H1 (cell line): ENCODE data around the gene MMP7. TPM values are rescaled to one million over a fixed set of nuclear protein-coding genes. Genes with fewer than 3 reads are reported as not detected.

Experiments
- BCL11A ChIP-seq, 2 experiments: IDR thresholded peaks; one replicate each; pipeline ENCODE4 v1.6.1; 2011; ENCODE audit warnings: low read depth in 2 of 2, low read length in 2 of 2, mild to moderate bottlenecking in 2 of 2
- EGR1 ChIP-seq: IDR thresholded peaks from 2 replicates; pipeline ENCODE4 v1.6.1; 2011; ENCODE audit warnings: low read depth, low read length, borderline replicate concordance
- JUND ChIP-seq: IDR thresholded peaks from 2 replicates; pipeline ENCODE4 v1.6.1; 2011; ENCODE audit warnings: mild to moderate bottlenecking, improper control_type of control experiment, low read length
- POLR2AphosphoS5 ChIP-seq: IDR thresholded peaks from 2 replicates; pipeline ENCODE4 v1.6.1; 2011; ENCODE audit warnings: low read depth, low read length
- SP2 ChIP-seq: IDR thresholded peaks from 2 replicates; pipeline ENCODE4 v1.6.1; 2012; ENCODE audit warnings: mild to moderate bottlenecking, low read length, inconsistent platforms
- SRF ChIP-seq: IDR thresholded peaks from 2 replicates; pipeline ENCODE4 v1.6.1; 2011; ENCODE audit warnings: mild to moderate bottlenecking, low read depth, low read length, moderate library complexity
- TEAD4 ChIP-seq: IDR thresholded peaks from 2 replicates; pipeline ENCODE4 v1.6.1; 2012; ENCODE audit warnings: low read depth, low read length, inconsistent platforms, mixed read lengths
- polyA plus RNA-seq, 7 experiments: library from polyadenylated mRNA; depleted of rRNA in 3 of 7; stranded (reverse) in 5 of 7; unstranded in 2 of 7; fragments of >200 nt in 5 of 7; fragments of 200-250 nt in 2 of 7; gene quantifications; 1 replicate in 5 of 7; 2 replicates in 1 of 7; 4 replicates in 1 of 7; pipeline versions ENCODE4 v1.2.1 to v1.2.3, GENCODE V29; 2011 to 2013; ENCODE audit warnings: missing spikeins in 2 of 7, mixed read lengths in 2 of 7
- total RNA-seq: library from RNA; stranded (reverse); fragmentation: NEBNext Ultra II Directional; extraction: Animal tissue kit (Norgen Biotek cat#: 25700); gene quantifications from 2 replicates; pipeline ENCODE4 v1.2.1, GENCODE V29; 2021
- TF ChIP-seq, protein P1 (sequence below): IDR thresholded peaks from 2 replicates; pipeline ENCODE4 v1.6.1; 2012; ENCODE audit warnings: low read length, inconsistent platforms
- TF ChIP-seq, protein P2 (sequence below): fragments of 300-600 bp; sonication (generic); IDR thresholded peaks from 2 replicates; pipeline ENCODE4 v1.7.1; 2012; ENCODE audit warnings: low read length, moderate library complexity, mild to moderate bottlenecking, inconsistent platforms; ENCODE audit not compliant: insufficient replicate concordance

The MMP7 gene
- total and polyA plus RNA-seq, 2 of the 8 experiments (the other 6 are each of a cell fraction or from before 2014, with no cell fraction given): not detected

DNA sequence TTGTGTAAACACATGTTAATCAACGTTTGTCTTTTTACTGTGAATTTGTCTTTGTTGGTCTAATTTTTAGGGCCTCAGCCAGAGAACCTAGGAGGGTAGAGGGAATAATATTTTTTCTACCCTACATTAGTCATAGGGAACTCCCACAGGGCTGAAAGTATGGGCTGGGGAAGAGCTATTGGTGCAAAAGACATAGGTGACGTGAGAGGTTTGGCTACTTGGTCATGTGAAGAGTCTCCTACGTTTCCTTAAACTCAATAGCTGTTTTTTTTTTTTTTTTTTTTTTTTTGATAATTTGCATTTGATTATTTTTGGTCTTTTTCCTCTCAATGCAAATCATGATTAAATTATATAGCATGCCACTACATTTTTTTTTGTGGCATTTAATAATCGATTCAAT lies 15.9 kb upstream of the MMP7 start (continued):
- TF ChIP-seq TEAD4 (no peak), JUND (no peak), EGR1 (no peak), SRF (no peak), SP2 (no peak), POLR2AphosphoS5 (no peak), BCL11A (IDR thresholded peaks at IDR 0.05; ENCODE audit: low read depth in 2 of 2, low read length in 2 of 2) (no peak)
- TF ChIP-seq, protein P1, sequence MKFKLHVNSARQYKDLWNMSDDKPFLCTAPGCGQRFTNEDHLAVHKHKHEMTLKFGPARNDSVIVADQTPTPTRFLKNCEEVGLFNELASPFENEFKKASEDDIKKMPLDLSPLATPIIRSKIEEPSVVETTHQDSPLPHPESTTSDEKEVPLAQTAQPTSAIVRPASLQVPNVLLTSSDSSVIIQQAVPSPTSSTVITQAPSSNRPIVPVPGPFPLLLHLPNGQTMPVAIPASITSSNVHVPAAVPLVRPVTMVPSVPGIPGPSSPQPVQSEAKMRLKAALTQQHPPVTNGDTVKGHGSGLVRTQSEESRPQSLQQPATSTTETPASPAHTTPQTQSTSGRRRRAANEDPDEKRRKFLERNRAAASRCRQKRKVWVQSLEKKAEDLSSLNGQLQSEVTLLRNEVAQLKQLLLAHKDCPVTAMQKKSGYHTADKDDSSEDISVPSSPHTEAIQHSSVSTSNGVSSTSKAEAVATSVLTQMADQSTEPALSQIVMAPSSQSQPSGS: no peak
- TF ChIP-seq, protein P2, sequence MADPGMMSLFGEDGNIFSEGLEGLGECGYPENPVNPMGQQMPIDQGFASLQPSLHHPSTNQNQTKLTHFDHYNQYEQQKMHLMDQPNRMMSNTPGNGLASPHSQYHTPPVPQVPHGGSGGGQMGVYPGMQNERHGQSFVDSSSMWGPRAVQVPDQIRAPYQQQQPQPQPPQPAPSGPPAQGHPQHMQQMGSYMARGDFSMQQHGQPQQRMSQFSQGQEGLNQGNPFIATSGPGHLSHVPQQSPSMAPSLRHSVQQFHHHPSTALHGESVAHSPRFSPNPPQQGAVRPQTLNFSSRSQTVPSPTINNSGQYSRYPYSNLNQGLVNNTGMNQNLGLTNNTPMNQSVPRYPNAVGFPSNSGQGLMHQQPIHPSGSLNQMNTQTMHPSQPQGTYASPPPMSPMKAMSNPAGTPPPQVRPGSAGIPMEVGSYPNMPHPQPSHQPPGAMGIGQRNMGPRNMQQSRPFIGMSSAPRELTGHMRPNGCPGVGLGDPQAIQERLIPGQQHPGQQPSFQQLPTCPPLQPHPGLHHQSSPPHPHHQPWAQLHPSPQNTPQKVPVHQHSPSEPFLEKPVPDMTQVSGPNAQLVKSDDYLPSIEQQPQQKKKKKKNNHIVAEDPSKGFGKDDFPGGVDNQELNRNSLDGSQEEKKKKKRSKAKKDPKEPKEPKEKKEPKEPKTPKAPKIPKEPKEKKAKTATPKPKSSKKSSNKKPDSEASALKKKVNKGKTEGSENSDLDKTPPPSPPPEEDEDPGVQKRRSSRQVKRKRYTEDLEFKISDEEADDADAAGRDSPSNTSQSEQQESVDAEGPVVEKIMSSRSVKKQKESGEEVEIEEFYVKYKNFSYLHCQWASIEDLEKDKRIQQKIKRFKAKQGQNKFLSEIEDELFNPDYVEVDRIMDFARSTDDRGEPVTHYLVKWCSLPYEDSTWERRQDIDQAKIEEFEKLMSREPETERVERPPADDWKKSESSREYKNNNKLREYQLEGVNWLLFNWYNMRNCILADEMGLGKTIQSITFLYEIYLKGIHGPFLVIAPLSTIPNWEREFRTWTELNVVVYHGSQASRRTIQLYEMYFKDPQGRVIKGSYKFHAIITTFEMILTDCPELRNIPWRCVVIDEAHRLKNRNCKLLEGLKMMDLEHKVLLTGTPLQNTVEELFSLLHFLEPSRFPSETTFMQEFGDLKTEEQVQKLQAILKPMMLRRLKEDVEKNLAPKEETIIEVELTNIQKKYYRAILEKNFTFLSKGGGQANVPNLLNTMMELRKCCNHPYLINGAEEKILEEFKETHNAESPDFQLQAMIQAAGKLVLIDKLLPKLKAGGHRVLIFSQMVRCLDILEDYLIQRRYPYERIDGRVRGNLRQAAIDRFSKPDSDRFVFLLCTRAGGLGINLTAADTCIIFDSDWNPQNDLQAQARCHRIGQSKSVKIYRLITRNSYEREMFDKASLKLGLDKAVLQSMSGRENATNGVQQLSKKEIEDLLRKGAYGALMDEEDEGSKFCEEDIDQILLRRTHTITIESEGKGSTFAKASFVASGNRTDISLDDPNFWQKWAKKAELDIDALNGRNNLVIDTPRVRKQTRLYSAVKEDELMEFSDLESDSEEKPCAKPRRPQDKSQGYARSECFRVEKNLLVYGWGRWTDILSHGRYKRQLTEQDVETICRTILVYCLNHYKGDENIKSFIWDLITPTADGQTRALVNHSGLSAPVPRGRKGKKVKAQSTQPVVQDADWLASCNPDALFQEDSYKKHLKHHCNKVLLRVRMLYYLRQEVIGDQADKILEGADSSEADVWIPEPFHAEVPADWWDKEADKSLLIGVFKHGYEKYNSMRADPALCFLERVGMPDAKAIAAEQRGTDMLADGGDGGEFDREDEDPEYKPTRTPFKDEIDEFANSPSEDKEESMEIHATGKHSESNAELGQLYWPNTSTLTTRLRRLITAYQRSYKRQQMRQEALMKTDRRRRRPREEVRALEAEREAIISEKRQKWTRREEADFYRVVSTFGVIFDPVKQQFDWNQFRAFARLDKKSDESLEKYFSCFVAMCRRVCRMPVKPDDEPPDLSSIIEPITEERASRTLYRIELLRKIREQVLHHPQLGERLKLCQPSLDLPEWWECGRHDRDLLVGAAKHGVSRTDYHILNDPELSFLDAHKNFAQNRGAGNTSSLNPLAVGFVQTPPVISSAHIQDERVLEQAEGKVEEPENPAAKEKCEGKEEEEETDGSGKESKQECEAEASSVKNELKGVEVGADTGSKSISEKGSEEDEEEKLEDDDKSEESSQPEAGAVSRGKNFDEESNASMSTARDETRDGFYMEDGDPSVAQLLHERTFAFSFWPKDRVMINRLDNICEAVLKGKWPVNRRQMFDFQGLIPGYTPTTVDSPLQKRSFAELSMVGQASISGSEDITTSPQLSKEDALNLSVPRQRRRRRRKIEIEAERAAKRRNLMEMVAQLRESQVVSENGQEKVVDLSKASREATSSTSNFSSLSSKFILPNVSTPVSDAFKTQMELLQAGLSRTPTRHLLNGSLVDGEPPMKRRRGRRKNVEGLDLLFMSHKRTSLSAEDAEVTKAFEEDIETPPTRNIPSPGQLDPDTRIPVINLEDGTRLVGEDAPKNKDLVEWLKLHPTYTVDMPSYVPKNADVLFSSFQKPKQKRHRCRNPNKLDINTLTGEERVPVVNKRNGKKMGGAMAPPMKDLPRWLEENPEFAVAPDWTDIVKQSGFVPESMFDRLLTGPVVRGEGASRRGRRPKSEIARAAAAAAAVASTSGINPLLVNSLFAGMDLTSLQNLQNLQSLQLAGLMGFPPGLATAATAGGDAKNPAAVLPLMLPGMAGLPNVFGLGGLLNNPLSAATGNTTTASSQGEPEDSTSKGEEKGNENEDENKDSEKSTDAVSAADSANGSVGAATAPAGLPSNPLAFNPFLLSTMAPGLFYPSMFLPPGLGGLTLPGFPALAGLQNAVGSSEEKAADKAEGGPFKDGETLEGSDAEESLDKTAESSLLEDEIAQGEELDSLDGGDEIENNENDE: no peak
